ENCODE measurements around the gene GTPBP3.
A peak's percentile ranks its signal among the peaks of the same experiment; 100 is the strongest.

The GTPBP3 gene

GRCh38 chr19:17325133-17325532, 12.2 kb upstream of the GTPBP3 start:
- TF ChIP-seq CTCF (IDR thresholded peaks at IDR 0.05): no peak
- H3K27ac ChIP-seq: peak overlapping the region in 1 of 2 donors; percentile 54
- H3K4me3 ChIP-seq: no peak overlapping the region
- no peak for DNase-seq (ENCODE audit: low spot score)

GRCh38 chr19:17325881-17326594, 11.3 kb upstream of the GTPBP3 start:
- no peak for TF ChIP-seq CTCF (IDR thresholded peaks at IDR 0.05)
- peak overlapping the region; percentile 39 to 54 for H3K27ac ChIP-seq
- no peak overlapping the region for H3K4me3 ChIP-seq
- DNase-seq (ENCODE audit: low spot score): no peak

GRCh38 chr19:17326595-17326966, 10.8 kb upstream of the GTPBP3 start:
- TF ChIP-seq CTCF (IDR thresholded peaks at IDR 0.05): no peak
- no peak overlapping the region for H3K4me3 ChIP-seq
- peak overlapping the region in 1 of 2 donors; percentile 5 for H3K27ac ChIP-seq
- no peak for DNase-seq (ENCODE audit: low spot score)

- no peak for TF ChIP-seq CTCF (IDR thresholded peaks at IDR 0.05)
- DNase-seq (ENCODE audit: low spot score): no peak
- Histone ChIP-seq H3K27ac (peak overlapping the region in 1 of 2 donors; percentile 5), H3K4me3 (no peak overlapping the region)
Measured at GRCh38 chr19:17327068-17327653, 10.2 kb upstream of the GTPBP3 start.

GRCh38 chr19:17327654-17328516, 9.5 kb upstream of the GTPBP3 start:
- no peak for TF ChIP-seq CTCF (IDR thresholded peaks at IDR 0.05)
- DNase-seq (ENCODE audit: low spot score): no peak
- Histone ChIP-seq H3K27ac (peak overlapping the region in 1 of 2 donors; percentile 5), H3K4me3 (peak overlapping the region; percentile 32)

GRCh38 chr19:17328517-17329365, 8.6 kb upstream of the GTPBP3 start:
- DNase-seq (ENCODE audit: low spot score): no peak
- peak overlapping the region; percentile 32 for H3K4me3 ChIP-seq

More at GRCh38 chr19:17328517-17329365, 8.6 kb upstream of the GTPBP3 start:
- no peak for TF ChIP-seq CTCF (IDR thresholded peaks at IDR 0.05)
- no peak overlapping the region for H3K27ac ChIP-seq

Measured in coronary artery (tissue), 2 donors.